ENCODE results near the gene ZFAND5. TPM values are rescaled to one million over a fixed set of nuclear protein-coding genes. Genes with fewer than 3 reads are reported as not detected.
A peak's percentile ranks its signal among the peaks of the same experiment; 100 is the strongest.

Gene ZFAND5
- polyA plus RNA-seq, 1 donor: 142 TPM

DNA sequence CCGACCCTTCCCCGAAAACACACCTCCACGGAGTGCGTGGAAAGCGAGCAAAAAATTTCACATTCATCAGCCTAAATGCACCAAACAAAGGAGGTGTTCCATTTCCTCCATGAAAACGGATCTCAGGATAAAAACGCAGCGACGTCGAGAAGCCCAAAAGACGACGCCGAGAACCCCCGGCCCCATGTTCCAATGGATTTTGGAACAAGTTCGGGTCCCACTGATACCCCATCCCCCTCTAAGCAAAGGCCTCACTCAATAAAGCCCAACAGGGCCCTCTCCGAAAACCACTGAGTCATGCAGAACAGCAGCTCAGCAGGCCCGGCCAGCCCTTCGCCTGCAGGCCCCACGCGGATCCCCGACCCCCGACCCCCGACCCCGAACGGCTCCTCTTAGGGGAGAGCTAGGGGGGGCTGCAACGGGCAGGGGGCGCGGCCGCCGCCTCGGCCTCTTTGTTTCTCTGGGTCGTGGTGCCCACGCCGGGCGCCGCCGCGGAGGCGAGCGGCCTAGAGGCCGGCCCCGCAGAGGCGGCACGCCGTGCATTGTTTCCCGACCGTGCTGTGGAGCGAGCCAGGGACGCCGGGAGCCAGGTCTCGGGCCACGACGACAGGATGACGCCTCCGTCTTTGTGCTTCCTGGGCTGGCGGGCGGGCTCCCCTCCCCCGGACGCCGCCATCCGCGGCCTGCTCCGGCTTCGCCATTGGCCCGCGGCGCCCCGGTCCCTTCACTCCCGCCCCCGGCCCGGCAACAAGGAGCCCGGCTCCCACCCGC, 915 bp downstream of the ZFAND5 start:
- peaks cover 14% of the 10 kb centered on the region for H3K4me1 ChIP-seq (ENCODE audit: control insufficient read depth, insufficient read depth, low read length)
- H3K27me3 ChIP-seq (ENCODE audit: control insufficient read depth, insufficient read depth, low read length): no peaks in the 10 kb centered on the region
- peaks cover 14% of the 10 kb centered on the region for H3K36me3 ChIP-seq (ENCODE audit: control insufficient read depth, insufficient read depth, low read length)
- H3K9me3 ChIP-seq (ENCODE audit: control insufficient read depth, low read depth, low read length): no peaks in the 10 kb centered on the region
- DNase-seq: peak; percentile 31 to 74
- peak overlapping the region; percentile 90 for H3K27ac ChIP-seq (ENCODE audit: low read length)
- H3K4me3 ChIP-seq (ENCODE audit: low read length): peak overlapping the region; percentile 68
- no CpG with 5 or more reads among the region's 73 CpGs for WGBS (ENCODE audit: insufficient coverage, low lambda C conversion rate)

DNA sequence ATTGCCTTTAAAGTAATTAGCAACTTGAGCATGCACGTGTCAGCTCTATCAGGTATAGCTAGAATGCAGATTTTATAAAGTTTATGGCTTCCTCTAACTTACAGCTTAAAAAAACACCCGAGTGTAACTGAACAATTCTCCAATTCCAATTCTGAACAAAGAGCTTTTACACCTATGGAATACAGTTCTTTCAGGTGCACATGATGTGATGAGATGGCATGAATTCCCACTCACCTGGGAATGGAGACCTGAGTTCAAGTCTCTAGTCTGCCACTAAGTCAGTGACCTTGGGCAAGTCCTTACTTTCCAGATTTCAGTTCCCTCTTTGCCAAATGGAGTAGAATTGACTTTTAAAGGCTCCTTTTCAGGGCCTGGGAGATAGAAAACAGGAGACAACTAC, 1.8 kb downstream of the ZFAND5 start:
- WGBS (ENCODE audit: insufficient coverage, low lambda C conversion rate): no CpG with 5 or more reads among the region's 2 CpGs
- H3K9me3 ChIP-seq (ENCODE audit: control insufficient read depth, low read depth, low read length): no peaks in the 10 kb centered on the region
- peak overlapping the region; percentile 90 for H3K27ac ChIP-seq (ENCODE audit: low read length)
- H3K27me3 ChIP-seq (ENCODE audit: control insufficient read depth, insufficient read depth, low read length): no peaks in the 10 kb centered on the region
- H3K4me3 ChIP-seq (ENCODE audit: low read length): peak overlapping the region; percentile 68
- peaks cover 21% of the 10 kb centered on the region for H3K36me3 ChIP-seq (ENCODE audit: control insufficient read depth, insufficient read depth, low read length)
- DNase-seq: peak in 1 of 2 donors; percentile 56
- H3K4me1 ChIP-seq (ENCODE audit: control insufficient read depth, insufficient read depth, low read length): peaks cover 17% of the 10 kb centered on the region

DNA sequence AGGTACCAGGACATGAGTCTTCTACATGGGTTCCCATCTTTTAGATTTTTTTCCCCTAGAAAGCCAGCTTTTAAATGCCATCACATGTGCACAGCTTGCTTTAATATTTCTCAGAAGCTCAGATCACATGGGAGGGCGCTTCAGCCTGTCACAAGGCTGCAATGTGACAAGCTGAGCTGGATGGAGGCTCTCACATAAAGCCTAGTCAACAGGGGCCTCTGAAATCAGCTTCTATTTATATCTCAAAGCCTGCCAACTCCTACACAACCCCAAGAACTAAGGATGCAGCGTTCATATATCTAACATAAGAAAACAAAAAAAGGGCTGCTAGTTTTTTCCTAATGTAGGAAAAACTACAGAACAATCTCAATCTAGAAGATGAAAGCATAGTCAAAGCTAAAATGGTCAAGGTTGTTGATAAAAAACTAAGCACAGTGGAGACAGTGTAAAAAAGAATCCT, 2.3 kb downstream of the ZFAND5 start:
- Histone ChIP-seq H3K4me3 (ENCODE audit: low read length) (peak overlapping the region; percentile 68), H3K4me1 (ENCODE audit: control insufficient read depth, insufficient read depth, low read length) (peaks cover 22% of the 10 kb centered on the region)

DNA sequence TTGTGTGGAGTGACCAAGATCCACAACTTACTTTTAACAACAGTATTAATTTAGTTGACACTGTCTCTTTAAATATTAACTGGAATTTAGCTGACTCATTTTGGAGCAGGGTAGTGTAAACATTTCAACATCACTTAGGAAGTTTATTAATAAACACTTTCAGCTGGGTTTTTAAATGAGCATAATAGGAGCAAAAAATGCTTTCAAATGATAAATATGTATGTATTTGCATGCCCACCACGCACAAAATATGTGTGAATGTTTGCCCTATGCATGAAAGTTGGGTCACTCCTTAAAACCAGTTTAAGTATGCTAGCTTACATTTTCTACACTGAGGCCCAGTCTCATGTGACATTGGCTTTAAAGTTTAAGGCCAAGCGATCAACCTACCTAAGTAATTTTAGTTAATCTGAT, 2.9 kb downstream of the ZFAND5 start:
- H3K4me3 ChIP-seq (ENCODE audit: low read length): peak overlapping the region; percentile 68
- H3K9me3 ChIP-seq (ENCODE audit: control insufficient read depth, low read depth, low read length): no peaks in the 10 kb centered on the region
- no CpG with 5 or more reads among the region's 2 CpGs for WGBS (ENCODE audit: insufficient coverage, low lambda C conversion rate)
- H3K36me3 ChIP-seq (ENCODE audit: control insufficient read depth, insufficient read depth, low read length): peaks cover 22% of the 10 kb centered on the region
- no peaks in the 10 kb centered on the region for H3K27me3 ChIP-seq (ENCODE audit: control insufficient read depth, insufficient read depth, low read length)
- peaks cover 25% of the 10 kb centered on the region for H3K4me1 ChIP-seq (ENCODE audit: control insufficient read depth, insufficient read depth, low read length)
- DNase-seq: peak in 1 of 2 donors; percentile 54
- peak overlapping the region; percentile 90 for H3K27ac ChIP-seq (ENCODE audit: low read length)

More for the DNA sequence above, 2.3 kb downstream of the ZFAND5 start:
- H3K36me3 ChIP-seq (ENCODE audit: control insufficient read depth, insufficient read depth, low read length): peaks cover 22% of the 10 kb centered on the region
- 0% methylated on average over 1 of the region's 2 CpGs for WGBS (ENCODE audit: insufficient coverage, low lambda C conversion rate)
- H3K27me3 ChIP-seq (ENCODE audit: control insufficient read depth, insufficient read depth, low read length): no peaks in the 10 kb centered on the region
- peak; percentile 78 to 88 for DNase-seq
- no peaks in the 10 kb centered on the region for H3K9me3 ChIP-seq (ENCODE audit: control insufficient read depth, low read depth, low read length)
- H3K27ac ChIP-seq (ENCODE audit: low read length): peak overlapping the region; percentile 90

DNA sequence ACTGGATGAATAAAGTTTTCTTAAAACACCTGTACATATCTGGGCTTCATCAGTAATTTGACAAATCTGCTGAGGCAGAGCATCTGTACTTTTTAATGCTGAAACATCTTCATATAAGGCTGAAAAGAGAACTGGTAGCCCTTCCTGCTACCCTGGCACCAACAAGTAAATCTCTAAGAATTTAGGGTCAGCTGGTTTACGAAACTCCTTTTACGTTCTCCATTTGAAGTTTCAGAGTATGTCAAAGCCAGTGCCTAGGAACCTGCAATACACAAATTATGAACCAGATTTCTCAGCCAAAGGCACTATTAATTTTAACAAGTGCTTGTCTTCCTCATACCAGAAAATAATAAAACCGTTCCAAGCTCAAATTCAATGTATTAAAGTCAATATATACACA, 3.8 kb downstream of the ZFAND5 start:
- no CpG with 5 or more reads among the region's 3 CpGs for WGBS (ENCODE audit: insufficient coverage, low lambda C conversion rate)
- no peak for DNase-seq
- peaks cover 31% of the 10 kb centered on the region for H3K36me3 ChIP-seq (ENCODE audit: control insufficient read depth, insufficient read depth, low read length)
- peaks cover 29% of the 10 kb centered on the region for H3K4me1 ChIP-seq (ENCODE audit: control insufficient read depth, insufficient read depth, low read length)
- no peaks in the 10 kb centered on the region for H3K27me3 ChIP-seq (ENCODE audit: control insufficient read depth, insufficient read depth, low read length)
- peak overlapping the region; percentile 68 for H3K4me3 ChIP-seq (ENCODE audit: low read length)
- H3K27ac ChIP-seq (ENCODE audit: low read length): peak overlapping the region; percentile 90
- H3K9me3 ChIP-seq (ENCODE audit: control insufficient read depth, low read depth, low read length): no peaks in the 10 kb centered on the region

DNA sequence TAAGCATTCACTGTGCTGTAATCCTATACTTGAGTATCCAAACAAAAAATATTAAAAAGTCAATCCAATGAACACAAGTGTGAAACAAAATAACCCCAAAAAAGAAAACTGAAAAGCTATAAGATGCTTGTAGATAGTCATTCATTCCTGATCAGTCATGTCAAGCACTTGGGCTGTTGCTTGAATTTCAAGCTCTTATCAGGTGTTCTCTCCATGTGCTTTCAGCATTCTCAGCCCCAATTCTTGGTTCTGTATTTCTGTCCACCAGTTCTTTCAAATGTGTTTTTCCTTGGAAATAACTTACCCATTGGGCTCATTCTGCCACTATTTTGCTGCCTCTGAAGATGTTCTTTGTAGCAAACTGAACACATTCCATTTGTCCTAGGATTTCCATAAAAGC, 4.7 kb downstream of the ZFAND5 start:
- Histone ChIP-seq H3K9me3 (ENCODE audit: control insufficient read depth, low read depth, low read length) (no peaks in the 10 kb centered on the region), H3K4me3 (ENCODE audit: low read length) (no peak overlapping the region), H3K27ac (ENCODE audit: low read length) (no peak overlapping the region), H3K36me3 (ENCODE audit: control insufficient read depth, insufficient read depth, low read length) (peaks cover 38% of the 10 kb centered on the region), H3K4me1 (ENCODE audit: control insufficient read depth, insufficient read depth, low read length) (peaks cover 33% of the 10 kb centered on the region), H3K27me3 (ENCODE audit: control insufficient read depth, insufficient read depth, low read length) (no peaks in the 10 kb centered on the region)
- no peak for DNase-seq

DNA sequence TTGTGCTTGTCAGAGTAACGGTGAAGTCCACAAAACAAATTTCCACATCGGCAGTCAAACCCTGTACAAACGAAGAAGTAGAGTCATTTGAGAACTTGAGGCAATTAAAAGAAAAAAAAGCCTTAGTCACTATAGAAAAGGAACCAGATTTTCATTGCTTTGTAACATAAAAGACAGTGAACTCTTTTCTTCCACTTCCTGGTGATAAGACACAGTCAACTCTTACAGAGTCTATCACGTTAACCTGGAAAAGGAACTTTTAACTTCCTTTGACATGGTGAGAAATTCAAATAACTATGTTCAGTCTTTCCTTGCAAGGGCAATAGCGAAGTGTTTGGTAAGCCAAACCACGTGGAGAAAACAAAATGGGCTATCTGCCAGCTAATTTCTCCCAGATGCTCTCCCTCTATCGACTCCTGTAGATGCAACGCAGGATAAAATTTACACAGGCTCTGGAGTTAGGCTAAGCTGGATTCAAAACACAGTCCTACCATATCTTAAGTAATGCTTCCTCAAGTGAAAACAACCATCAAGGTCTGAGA, 8.9 kb downstream of the ZFAND5 start:
- Histone ChIP-seq H3K27ac (ENCODE audit: low read length) (peak overlapping the region; percentile 61), H3K4me3 (ENCODE audit: low read length) (no peak overlapping the region), H3K27me3 (ENCODE audit: control insufficient read depth, insufficient read depth, low read length) (no peaks in the 10 kb centered on the region), H3K9me3 (ENCODE audit: control insufficient read depth, low read depth, low read length) (no peaks in the 10 kb centered on the region), H3K4me1 (ENCODE audit: control insufficient read depth, insufficient read depth, low read length) (peaks cover 43% of the 10 kb centered on the region), H3K36me3 (ENCODE audit: control insufficient read depth, insufficient read depth, low read length) (peaks cover 51% of the 10 kb centered on the region)
- DNase-seq: peak in 1 of 2 donors; percentile 55
- 17% methylated on average over 2 of the region's 8 CpGs for WGBS (ENCODE audit: insufficient coverage, low lambda C conversion rate)

DNA sequence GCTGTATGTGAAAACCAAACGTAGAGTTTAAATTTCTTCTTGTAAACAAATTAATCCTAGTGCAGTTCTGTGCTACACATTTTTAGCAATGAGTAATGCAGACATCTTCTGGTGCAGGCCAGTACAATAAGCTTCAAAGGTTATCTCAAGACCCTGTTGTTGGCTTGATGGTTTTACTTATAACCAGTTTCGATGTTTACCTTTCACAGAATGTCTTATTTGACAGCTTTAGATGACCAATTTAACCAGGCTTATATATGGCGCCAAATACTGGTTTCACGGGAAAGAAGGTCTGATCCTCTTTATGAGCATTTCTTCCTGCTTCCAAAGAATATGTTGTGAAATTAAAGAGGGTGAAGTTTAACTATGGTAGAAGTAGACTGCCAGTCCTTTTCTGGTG, 9.9 kb downstream of the ZFAND5 start:
- H3K4me3 ChIP-seq (ENCODE audit: low read length): no peak overlapping the region
- H3K36me3 ChIP-seq (ENCODE audit: control insufficient read depth, insufficient read depth, low read length): peaks cover 47% of the 10 kb centered on the region
- no peaks in the 10 kb centered on the region for H3K27me3 ChIP-seq (ENCODE audit: control insufficient read depth, insufficient read depth, low read length)
- WGBS (ENCODE audit: insufficient coverage, low lambda C conversion rate): 60% methylated on average over 1 of the region's 4 CpGs
- peaks cover 42% of the 10 kb centered on the region for H3K4me1 ChIP-seq (ENCODE audit: control insufficient read depth, insufficient read depth, low read length)
- H3K27ac ChIP-seq (ENCODE audit: low read length): no peak overlapping the region
- no peaks in the 10 kb centered on the region for H3K9me3 ChIP-seq (ENCODE audit: control insufficient read depth, low read depth, low read length)
- no peak for DNase-seq

DNA sequence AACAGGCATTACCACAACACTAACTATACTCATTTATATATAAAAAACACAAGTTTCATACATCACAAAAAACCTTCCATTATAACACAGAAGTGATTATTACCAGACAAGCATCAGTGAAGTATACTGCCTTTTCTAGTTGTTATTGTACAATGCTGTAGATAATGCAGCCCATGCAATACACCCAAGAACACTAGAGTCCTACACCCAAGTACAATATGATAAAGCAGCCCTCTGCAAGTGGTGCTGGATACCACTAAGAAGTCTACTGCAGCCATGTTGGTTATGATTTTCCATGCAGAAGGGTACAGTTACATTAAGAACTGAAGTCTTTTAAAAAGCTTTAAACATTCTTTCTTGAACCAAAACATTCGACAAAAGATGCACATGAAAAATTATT, 10.3 kb downstream of the ZFAND5 start:
- Histone ChIP-seq H3K9me3 (ENCODE audit: control insufficient read depth, low read depth, low read length) (no peaks in the 10 kb centered on the region), H3K36me3 (ENCODE audit: control insufficient read depth, insufficient read depth, low read length) (peaks cover 43% of the 10 kb centered on the region), H3K27me3 (ENCODE audit: control insufficient read depth, insufficient read depth, low read length) (no peaks in the 10 kb centered on the region), H3K27ac (ENCODE audit: low read length) (no peak overlapping the region), H3K4me1 (ENCODE audit: control insufficient read depth, insufficient read depth, low read length) (peaks cover 39% of the 10 kb centered on the region), H3K4me3 (ENCODE audit: low read length) (no peak overlapping the region)
- DNase-seq: no peak
- WGBS (ENCODE audit: insufficient coverage, low lambda C conversion rate): 100% methylated on average over 1 of the region's 1 CpG

DNA sequence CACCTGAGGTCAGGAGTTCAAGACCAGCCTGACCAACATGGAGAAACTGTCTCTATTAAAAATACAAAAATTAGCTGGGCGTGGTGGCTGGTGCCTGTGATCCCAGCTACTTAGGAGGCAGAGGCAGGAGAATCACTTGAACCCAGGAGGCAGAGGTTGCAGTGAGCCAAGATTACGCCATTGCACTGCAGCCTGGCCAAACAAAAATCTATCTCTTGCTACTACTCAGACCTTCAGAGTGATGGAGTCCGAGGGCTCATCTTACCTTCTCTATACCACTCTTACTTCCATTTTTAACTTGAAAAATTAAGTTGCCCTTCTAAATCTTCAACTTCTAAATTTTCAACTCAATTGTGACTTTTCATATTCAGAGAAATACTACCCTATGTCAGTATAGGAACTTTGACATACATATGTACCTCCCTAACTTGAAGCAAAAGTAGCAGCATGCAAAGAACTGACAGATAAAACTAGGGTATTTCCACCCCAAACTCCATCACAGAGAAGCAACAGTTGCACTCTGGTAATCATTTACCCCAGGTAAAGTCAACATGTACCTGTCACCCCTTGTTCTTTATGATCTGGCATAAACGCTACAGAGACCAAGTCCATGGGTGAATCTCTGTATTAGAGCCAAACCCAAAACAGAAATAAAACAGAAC, 11.4 kb downstream of the ZFAND5 start:
- Histone ChIP-seq H3K36me3 (ENCODE audit: control insufficient read depth, insufficient read depth, low read length) (peaks cover 33% of the 10 kb centered on the region), H3K27me3 (ENCODE audit: control insufficient read depth, insufficient read depth, low read length) (no peaks in the 10 kb centered on the region), H3K4me3 (ENCODE audit: low read length) (no peak overlapping the region), H3K4me1 (ENCODE audit: control insufficient read depth, insufficient read depth, low read length) (peaks cover 32% of the 10 kb centered on the region), H3K27ac (ENCODE audit: low read length) (peak overlapping the region; percentile 7), H3K9me3 (ENCODE audit: control insufficient read depth, low read depth, low read length) (no peaks in the 10 kb centered on the region)
- no CpG with 5 or more reads among the region's 4 CpGs for WGBS (ENCODE audit: insufficient coverage, low lambda C conversion rate)
- peak; percentile 39 to 66 for DNase-seq

All from large intestine (tissue), 3 donors.